HG02759 (cell line): ENCODE data around the gene TRAPPC12.

ENCODE experiments used
- ATAC-seq: cut with Tn5 transposase; IDR thresholded peaks from one replicate; pipeline ENCODE4 v1.9.1; 2021; ENCODE audit warnings: mild to moderate bottlenecking, moderate library complexity; ENCODE audit not compliant: unreplicated experiment

Gene TRAPPC12

GRCh38 chr2:3465844-3466481 is 86.5 kb downstream of the TRAPPC12 start:
- ATAC-seq, result no peak

GRCh38 chr2:3466482-3466863 is 87.0 kb downstream of the TRAPPC12 start:
- no peak for ATAC-seq

DNA sequence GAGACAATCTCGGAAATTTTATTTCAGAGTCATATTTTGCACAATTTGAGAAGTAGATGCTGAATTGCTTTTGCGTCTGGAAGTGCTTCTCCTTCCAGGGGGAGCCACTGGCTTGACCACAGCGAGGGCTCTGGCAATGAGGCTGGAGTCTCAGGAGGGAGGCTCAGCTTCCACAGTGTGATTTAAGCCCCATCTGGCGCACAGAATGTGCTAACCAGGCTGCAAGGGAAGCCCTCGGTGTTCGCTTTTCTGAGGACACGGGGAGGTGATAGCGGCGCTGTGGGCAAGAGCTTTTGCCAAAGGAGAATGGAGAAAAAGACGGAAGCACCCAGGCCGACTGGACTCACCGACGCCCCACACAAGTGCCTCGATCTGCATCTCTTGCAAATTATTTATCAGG is 87.5 kb downstream of the TRAPPC12 start:
- ATAC-seq, result no peak

DNA sequence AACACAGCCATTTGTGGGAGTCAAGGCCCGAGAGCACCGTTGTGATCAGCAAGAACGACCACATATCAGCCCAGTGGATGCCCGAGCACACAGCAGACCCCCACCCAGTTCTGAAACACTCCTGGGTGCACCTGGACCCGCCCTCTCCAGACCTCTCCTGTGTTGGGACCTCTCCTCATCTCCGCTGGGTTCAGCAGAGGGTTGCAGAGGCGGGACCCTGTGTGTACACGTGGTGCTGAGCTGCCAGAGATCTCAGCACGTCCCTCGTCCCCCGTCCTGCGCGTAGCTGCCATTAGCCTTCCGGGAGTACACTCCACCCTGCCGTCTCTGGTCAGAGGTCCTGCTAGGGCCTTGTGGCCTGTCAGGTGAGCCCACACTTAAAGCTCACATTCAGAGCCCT is 88.2 kb downstream of the TRAPPC12 start:
- no peak for ATAC-seq

DNA sequence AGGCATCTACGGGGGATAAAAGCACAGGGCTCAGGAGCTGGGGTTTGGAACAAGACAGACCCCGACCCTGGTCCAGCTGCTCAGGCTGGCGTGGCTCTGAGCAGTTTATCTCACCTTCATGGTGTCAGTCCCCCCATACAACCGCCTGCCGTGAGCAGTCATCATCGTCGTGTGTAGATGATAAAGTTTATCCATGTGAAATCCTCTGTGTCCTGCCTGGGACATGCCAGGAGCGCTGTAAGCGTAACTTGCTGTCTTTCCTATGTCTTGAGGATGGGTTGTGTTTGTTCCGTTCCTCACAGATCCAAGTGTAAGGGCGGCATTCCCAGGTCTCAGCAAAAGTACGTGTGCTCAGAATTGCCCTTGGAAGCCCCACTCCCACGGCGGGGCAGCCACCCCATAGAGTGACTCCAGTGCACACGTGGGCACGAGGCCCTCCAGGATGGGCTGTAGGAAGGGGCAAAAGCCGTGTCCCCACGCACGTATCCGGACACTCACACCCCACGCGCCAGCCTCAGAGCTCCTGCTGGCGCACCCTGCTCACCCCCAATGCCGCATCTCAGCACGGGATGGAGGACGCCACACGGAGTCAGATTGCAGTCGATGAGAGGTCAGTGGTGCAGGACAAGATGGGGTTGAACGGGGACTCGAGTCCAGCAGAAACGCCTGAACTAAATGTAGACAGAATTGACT is 88.9 kb downstream of the TRAPPC12 start:
- no peak for ATAC-seq

DNA sequence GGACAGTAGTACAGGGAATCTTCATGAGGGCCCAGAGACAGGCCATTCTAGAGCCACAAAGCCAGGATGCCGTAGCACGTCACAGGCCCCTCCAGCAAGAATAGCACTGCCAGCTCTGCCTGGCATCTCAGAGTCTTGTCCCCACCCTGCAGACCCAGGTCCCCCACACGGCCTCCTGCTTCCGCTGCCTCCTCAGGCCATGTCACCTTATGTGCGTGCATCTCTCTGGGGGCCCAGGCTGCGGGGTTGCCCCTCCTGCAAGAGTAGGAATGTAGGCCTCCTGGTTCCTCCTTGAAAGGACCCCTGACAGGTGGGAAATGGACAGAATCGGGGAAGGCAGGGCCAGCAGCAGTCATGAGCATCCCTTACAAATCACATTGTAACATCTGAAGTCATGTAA is 90.0 kb downstream of the TRAPPC12 start:
- no peak for ATAC-seq

GRCh38 chr2:3470166-3470651 is 90.7 kb downstream of the TRAPPC12 start:
- no peak for ATAC-seq

GRCh38 chr2:3470856-3471737 is 91.6 kb downstream of the TRAPPC12 start:
- ATAC-seq, result no peak

DNA sequence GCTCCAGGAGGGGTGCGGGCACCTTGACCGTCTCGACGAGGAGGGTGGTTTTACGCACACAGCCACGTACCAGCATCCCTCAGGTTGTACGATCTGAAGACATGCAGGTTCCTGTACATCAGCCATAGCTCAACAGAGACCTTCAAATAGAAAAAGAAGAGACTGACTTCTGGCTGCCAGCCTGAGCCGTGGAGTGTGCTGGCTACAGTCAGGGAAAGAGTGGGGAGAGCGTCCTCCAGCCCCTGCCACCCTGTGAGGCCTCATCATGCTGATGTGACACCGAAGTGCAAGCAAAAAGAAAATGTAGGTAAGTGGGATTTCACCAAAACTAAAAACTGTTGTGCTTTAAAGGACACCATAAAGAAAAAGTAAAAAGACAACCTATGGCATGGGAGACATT is 92.8 kb downstream of the TRAPPC12 start:
- no peak for ATAC-seq

DNA sequence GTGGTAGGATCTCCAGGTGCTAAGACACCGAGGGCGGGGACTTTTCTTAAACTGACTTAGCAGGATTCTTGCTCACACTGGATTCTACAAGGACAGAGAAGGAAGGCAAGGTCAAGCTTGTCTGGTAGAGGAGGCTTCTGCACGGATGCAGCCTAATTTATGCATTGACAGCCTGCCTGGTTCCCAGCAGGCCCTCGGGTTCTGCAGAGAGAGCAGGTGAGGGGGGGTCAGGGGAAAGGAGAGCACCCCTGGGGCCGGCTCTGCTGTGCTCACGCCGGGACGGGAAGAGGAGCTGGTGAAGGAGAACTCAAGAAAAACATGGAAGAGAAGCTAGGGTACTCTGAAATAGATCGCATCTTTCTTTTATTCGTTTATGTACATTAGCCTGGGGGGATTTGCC is 93.5 kb downstream of the TRAPPC12 start:
- ATAC-seq, result no peak

DNA sequence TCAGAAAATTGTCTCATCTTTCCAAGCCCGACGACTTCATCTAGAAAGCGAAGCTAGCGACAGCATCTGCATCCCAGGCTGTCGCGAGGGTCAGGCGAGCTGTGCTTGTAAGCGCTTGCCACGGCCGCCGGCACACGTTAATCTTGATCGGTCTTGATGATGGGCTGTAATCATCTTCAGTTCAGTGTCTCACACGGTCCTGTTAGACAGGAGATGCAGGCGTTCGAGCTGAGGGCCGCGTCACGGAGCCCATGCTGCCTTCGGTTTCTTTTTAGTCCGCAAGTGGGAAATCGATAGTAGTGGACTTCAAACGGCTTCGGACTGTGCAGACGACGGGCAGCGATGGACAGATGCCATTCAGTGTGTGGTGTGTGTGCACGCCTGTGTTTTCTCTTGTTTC is 96.3 kb downstream of the TRAPPC12 start:
- ATAC-seq, result no peak

GRCh38 chr2:3476321-3476984 is 97.0 kb downstream of the TRAPPC12 start:
- ATAC-seq, result no peak

DNA sequence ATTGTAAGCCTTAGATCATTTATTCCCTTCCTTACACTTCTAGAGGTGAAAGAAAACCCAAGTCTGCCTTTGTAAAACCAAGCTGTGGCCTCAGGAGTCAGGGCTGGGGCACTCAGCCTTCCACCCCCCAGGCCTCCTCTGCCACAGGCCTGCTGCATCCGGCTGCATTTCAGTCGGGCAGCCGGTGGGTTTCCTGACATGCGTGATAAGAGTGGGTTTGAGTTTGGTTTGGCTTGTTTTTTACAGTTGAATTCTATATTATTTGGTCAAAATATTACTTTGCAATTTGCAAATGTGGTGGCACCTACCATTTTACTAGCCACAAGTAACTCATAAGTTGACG is 97.5 kb downstream of the TRAPPC12 start:
- ATAC-seq, result no peak

DNA sequence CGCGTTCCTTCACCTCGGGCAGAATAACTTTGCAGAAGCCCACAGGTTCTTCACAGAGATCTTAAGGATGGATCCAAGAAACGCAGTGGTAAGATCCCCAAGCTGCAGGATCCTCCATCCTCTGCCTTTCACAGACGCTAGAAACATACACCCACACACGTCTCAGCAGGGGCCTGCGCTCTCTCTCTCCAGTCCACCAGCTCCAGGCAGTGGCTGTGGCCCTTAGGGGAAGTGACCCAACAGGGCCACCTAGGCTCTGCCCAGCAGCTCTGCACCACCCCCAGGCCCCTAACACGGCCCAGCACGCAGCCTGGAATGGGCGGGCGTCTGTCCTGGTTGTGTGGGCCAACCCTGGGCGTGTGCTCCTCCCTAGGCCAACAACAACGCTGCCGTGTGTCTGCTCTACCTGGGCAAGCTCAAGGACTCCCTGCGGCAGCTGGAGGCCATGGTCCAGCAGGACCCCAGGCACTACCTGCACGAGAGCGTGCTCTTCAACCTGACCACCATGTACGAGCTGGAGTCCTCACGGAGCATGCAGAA is 99.4 kb downstream of the TRAPPC12 start:
- no peak for ATAC-seq

DNA sequence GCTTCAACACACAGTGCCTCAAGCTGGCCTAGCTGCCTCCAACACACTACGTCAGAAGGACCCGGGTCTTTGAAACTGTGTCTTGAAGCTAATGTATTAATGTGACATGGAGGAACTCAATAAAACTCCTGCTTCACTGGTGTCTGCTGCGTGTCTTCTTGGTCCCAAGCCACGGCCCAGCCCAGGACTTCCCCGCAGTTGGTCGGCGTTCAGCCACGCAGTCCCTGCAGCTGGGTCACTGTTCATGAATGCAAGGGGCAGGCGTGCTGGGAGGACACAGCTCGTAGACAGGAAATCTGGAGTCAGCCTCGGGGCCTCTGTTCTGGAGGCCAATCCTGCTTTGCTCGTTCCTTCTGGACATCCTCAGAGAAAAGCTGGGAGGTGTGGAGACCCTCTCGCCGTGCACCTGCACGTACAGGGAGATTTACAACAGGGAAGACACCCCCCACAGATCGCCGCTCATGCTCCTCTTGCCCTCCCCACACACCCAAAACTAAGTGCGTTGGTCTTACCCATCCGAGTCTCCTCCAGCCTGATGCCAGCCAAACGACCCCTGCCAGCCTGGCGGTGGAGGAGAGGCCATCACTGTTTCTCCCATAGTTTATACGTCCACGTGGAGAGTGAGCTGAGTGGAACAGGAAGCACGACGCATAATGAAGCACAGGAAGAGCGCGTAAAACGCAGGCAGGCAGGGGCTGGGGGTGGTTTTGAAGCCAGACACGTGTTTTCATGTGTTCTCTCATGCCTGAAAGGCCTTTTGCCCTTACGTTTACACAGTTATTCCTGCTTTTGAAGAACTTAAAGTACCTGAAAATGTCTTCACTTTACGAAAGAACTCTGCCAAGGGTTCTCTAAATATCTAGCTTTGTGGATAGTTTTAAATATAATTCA is 100.2 kb downstream of the TRAPPC12 start:
- no peak for ATAC-seq

DNA sequence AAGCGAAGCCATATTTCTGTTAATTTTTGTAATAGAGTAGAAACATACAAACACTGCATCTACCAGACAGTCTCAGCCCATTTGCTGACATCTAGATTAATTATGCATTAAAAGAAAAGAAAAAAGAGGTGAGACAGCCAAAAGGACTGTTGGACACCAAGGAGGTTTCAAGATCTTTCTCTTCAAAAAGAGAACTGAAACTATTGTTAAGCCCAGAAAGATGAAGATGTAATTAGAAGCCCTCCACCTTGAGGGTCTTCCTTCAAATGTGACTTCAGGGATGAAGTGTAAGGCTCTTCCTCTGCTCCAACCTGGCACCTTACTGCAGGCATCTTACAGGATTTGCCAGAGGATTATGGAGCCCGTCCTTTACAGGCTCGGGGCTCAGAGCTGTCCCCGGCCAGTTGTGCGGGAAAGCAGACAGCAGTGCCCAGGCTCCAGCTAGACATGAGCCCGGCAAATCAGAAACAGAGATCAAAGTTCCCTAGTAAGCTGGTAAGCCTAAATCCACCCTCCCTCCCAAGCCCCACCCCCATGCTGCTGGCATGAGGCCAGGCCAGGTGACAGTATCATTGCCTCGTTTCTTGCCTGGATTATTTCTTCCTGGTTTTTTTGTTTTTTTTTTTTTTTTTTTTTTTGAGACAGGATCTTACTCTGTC is 101.0 kb downstream of the TRAPPC12 start:
- no peak for ATAC-seq

DNA sequence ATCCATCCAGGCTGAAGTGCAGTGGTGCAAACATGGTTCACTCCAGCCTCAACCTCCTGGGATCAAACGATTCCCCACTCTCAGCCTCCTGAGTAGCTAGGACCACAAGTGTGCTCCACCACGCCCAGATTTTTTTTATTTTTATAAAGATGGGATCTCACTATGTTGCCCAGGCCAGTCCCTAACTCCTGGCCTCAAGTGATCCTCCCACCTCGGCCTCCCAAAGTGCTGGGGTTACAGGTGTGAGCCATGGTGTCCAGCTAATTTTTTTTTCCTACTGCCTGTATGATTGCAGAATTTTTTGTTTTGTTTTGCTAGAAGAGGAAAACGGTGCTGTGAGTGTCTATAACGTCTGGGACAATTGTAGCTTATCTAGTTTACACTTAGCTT is 101.5 kb downstream of the TRAPPC12 start:
- ATAC-seq, result no peak

- no peak for ATAC-seq
These were observed 102.4 kb downstream of the TRAPPC12 start for GRCh38 chr2:3481736-3482362.

- no peak for ATAC-seq
These were observed 102.9 kb downstream of the TRAPPC12 start for GRCh38 chr2:3482363-3482821.
